Cardiac fibroblast (primary cell): Measurements from ENCODE around the gene EGFR.

Experiments
- DNase-seq, 2 donors: peaks; one replicate each; pipeline versions ENCODE4 v3.0.0 to v3.0.0-alpha.2; 2010; ENCODE audit warnings: low read depth in 2 of 2
- H3K4me3 ChIP-seq, 2 donors: replicated peaks in 1 of 2; 1 replicate in 1 of 2; 2 replicates in 1 of 2; pipeline ENCODE4 v1.5.1; 2011; ENCODE audit warnings: low read depth in 2 of 2, low read length in 2 of 2, mild to moderate bottlenecking in 2 of 2, moderate library complexity in 1 of 2
- CTCF ChIP-seq: IDR thresholded peaks from one replicate; pipeline ENCODE4 v1.5.1; 2011; ENCODE audit warnings: low read depth, mild to moderate bottlenecking, low read length, inconsistent platforms

Gene EGFR

GRCh38 chr7:55060085-55060484, 41.3 kb downstream of the EGFR start:
- no peak for TF ChIP-seq CTCF
- H3K4me3 ChIP-seq: no peak overlapping the region
- no peak for DNase-seq

DNA sequence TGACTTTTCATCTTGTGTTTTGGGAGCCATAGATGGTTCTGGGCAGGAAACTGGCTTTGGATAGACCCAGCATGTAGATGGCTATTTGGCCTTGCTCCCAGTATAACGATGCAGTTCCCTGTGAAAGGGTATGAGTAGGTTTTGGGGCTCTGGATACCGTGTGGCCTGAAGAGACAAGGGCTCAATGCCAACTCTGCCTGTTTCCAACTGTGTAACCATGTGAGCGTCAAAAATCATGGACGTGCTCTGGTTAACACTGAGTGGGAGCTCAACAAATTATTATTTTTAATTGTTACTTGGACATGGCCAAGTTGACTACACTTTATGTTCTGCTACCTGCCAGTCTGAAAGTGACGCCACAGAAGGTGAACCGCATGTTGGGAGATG, 41.8 kb downstream of the EGFR start:
- H3K4me3 ChIP-seq: no peak overlapping the region
- no peak for DNase-seq
- TF ChIP-seq CTCF: no peak

DNA sequence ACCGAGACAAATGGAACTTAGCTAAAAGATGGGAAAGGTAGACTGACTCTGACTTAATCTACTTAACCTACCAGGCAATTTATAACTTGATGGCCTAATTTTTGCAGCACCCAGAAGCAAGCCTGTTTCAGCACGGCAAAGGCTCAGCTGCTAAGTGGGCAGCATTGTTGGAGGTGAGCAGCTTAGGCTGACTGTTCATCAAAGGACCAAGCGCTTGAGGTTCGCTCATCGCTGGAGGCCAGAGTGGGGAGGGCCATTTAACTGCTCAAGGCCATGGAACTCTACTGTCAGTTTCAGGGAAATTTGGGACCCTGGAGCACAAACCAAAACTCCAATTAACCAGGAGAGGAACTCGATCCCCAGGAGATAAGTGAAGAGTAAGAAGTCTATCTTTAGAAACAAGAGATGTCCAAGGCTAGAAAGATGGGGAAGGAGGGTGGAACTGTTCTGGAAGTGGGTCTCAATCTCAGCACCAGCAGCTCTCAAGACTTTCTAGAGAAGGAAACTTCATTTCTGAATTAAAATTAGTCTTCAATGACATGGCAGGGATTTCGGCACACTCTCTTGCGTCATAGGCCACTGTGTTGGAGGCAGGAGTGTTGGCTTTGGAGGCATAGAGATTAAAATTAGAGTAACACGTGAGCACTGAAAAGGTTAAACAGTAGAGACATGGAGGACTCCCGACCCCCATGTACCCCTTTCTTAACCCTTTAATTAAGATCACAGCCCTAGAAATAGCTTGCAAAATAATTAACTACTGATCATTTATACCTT, 43.1 kb downstream of the EGFR start:
- H3K4me3 ChIP-seq: no peak overlapping the region
- TF ChIP-seq CTCF: no peak
- peak in 1 of 2 donors; percentile 33 for DNase-seq

DNA sequence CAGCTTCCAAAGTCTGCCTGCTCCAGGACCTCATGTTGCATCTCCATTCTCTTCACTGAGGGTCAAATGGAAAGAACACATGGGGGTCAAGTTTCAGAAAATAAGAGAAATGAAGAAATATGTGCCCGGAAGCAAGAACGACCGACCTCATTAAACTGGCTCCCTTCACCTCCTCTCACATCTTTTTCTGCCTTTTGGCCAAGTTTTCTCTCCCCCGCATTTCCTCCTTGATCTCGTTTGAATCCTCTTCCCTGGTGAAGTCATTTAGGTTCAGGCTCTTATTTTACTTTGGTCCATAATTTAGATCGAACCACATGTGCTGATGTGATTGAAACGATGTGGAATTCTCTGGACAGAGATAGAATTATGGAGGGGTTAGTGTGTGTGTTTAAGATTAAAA, 44.2 kb downstream of the EGFR start:
- no peak for DNase-seq
- H3K4me3 ChIP-seq: no peak overlapping the region
- TF ChIP-seq CTCF: no peak

DNA sequence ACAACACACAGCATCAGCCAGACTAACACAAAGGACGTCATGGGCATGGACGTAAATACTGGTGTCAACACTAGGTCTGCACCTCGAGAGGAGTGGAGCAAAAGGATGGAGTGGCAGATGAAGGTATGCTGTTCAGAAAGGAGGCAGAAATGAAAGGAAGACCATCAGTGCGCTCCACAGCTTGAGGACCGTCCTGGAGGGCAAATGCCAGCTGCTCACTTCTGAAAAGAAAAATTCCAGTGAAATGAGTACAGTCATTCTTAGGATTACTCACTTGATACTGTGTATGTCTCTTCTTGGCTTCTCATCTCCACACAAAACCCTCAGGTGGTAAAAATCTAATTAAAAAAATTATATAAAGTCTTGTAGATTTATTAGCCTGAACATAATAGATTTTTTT, 44.8 kb downstream of the EGFR start:
- peak in 1 of 2 donors; percentile 75 for DNase-seq
- TF ChIP-seq CTCF: no peak
- no peak overlapping the region for H3K4me3 ChIP-seq

GRCh38 chr7:55065079-55065478, 46.3 kb downstream of the EGFR start:
- DNase-seq: peak; percentile 97 to 99
- no peak for TF ChIP-seq CTCF
- H3K4me3 ChIP-seq: no peak overlapping the region
